ENCODE data around the gene GIT2. TPM values are rescaled to one million over a fixed set of nuclear protein-coding genes. Genes with fewer than 3 reads are reported as not detected.

The GIT2 gene
- total and polyA plus RNA-seq, 2 of the 13 experiments (the other 11 are each of a cell fraction or from before 2014, with no cell fraction given) = 18.4 to 19.8 TPM

- TF ChIP-seq TFE3 (CRISPR knock-in tag; IDR thresholded peaks at IDR 0.05) (peak; percentile 20; the same call in 1 of the 2 replicates), DNMT3B (CRISPR knock-in tag; conservative IDR thresholded peaks at IDR 0.05) (0 out of 2 replicates have a peak, but pooled peaks have one; percentile 36), ZNF839 (CRISPR knock-in tag; IDR thresholded peaks at IDR 0.05; ENCODE audit: borderline replicate concordance) (no peak; the same call in 1 of the 2 replicates), FLYWCH1 (CRISPR knock-in tag; IDR thresholded peaks at IDR 0.05) (no peak), NCOR1 (IDR thresholded peaks at IDR 0.05; ENCODE audit: borderline replicate concordance, low read length) (0 out of 2 replicates have a peak, but pooled peaks have one; percentile 24), ZNF34 (CRISPR knock-in tag; IDR thresholded peaks at IDR 0.05; ENCODE audit: borderline replicate concordance) (no peak), RXRB (CRISPR knock-in tag; IDR thresholded peaks at IDR 0.05; ENCODE audit: borderline replicate concordance) (peak; percentile 49; the same call in 1 of the 2 replicates), ZNF773 (CRISPR knock-in tag; IDR thresholded peaks at IDR 0.05; ENCODE audit: borderline replicate concordance) (peak; percentile 34; the same call in 1 of the 2 replicates), ZNF253 (CRISPR knock-in tag; IDR thresholded peaks at IDR 0.05; ENCODE audit: borderline replicate concordance) (no peak), ZNF7 (CRISPR knock-in tag; IDR thresholded peaks at IDR 0.05) (no peak), SP1 (IDR thresholded peaks at IDR 0.05) (no peak), SP1 (CRISPR knock-in tag; IDR thresholded peaks at IDR 0.05) (peak; percentile 51; the same call in 1 of the 2 replicates), KDM3A (CRISPR knock-in tag; IDR thresholded peaks at IDR 0.05; ENCODE audit: low read depth) (no peak), MAFK (conservative IDR thresholded peaks at IDR 0.05 in 1 of 2, IDR thresholded peaks at IDR 0.05 in 1 of 2; ENCODE audit: low read length in 2 of 2) (no peak), ZNF563 (CRISPR knock-in tag; IDR thresholded peaks at IDR 0.05) (peak; percentile 75; the same call in 1 of the 2 replicates), MAFG (CRISPR knock-in tag; IDR thresholded peaks at IDR 0.05) (no peak), LCORL (IDR thresholded peaks at IDR 0.05) (no peak), LCORL (CRISPR knock-in tag; IDR thresholded peaks at IDR 0.05) (peak; percentile 92), ZNF629 (CRISPR knock-in tag; conservative IDR thresholded peaks at IDR 0.05) (0 out of 2 replicates have a peak, but pooled peaks have one; percentile 6), CC2D1A (CRISPR knock-in tag; IDR thresholded peaks at IDR 0.05) (no peak), ZEB1 (IDR thresholded peaks at IDR 0.05; ENCODE audit: insufficient replicate concordance, low read depth) (peak; percentile 68), PRPF4 (IDR thresholded peaks at IDR 0.05; ENCODE audit: low read depth, low read length, poor library complexity, severe bottlenecking) (no peak), ZNF749 (CRISPR knock-in tag; IDR thresholded peaks at IDR 0.05; ENCODE audit: borderline replicate concordance) (0 out of 2 replicates have a peak, but pooled peaks have one; percentile 49), PAWR (CRISPR knock-in tag; IDR thresholded peaks at IDR 0.05; ENCODE audit: borderline replicate concordance) (no peak), TBX3 (IDR thresholded peaks at IDR 0.05; ENCODE audit: borderline replicate concordance) (peak; percentile 78; the same call in 1 of the 2 replicates), ZNF605 (CRISPR knock-in tag; IDR thresholded peaks at IDR 0.05) (peak; percentile 68; the same call in 1 of the 2 replicates), TRAFD1 (CRISPR knock-in tag; IDR thresholded peaks at IDR 0.05; ENCODE audit: borderline replicate concordance) (no peak; the same call in 1 of the 2 replicates), RXRA (CRISPR knock-in tag; IDR thresholded peaks at IDR 0.05) (peak; percentile 56; the same call in 1 of the 2 replicates), ZNF879 (CRISPR knock-in tag; IDR thresholded peaks at IDR 0.05) (peak; percentile 75; the same call in 1 of the 2 replicates), ZKSCAN5 (CRISPR knock-in tag; IDR thresholded peaks at IDR 0.05) (no peak)
Measured at GRCh38 chr12:109998904-109999648, 2.9 kb upstream of the GIT2 start, which contains the start of gene ANKRD13A (continued).

All from HepG2 (cell line).